HPDE6-E6E7 (cell line): Measurements from ENCODE around the gene EIF2AK3.
"Not testable (repeated sequence)": the region's sequence is repeated elsewhere in the genome, so short reads cannot be mapped to it uniquely, and the experiment has no call there.

ENCODE experiments used
- DNase-seq: peaks from one replicate; pipeline ENCODE4 v3.0.0; 2011; ENCODE audit warnings: missing footprints; ENCODE audit errors: extremely low spot score

Gene EIF2AK3

GRCh38 chr2:88627055-88627855, at the start of gene EIF2AK3:
TSS of gene EIF2AK3 (minus strand) at chr2:88627464. CDS start at chr2:88627274, 190 bp downstream.
- DNase-seq = peak; percentile 97

- DNase-seq = no peak
Observed at GRCh38 chr2:88673363-88673762, 46.1 kb upstream of the EIF2AK3 start.

GRCh38 chr2:88671786-88672427, 44.6 kb upstream of the EIF2AK3 start:
- no peak for DNase-seq

- peak; percentile 74 for DNase-seq
Observed at GRCh38 chr2:88669482-88670214, 42.4 kb upstream of the EIF2AK3 start.

GRCh38 chr2:88668862-88669261, 41.6 kb upstream of the EIF2AK3 start:
- DNase-seq = no peak

- DNase-seq = no peak
Observed at GRCh38 chr2:88667219-88667618, 40.0 kb upstream of the EIF2AK3 start.

- DNase-seq = no peak
Observed at GRCh38 chr2:88666576-88666975, 39.3 kb upstream of the EIF2AK3 start.

- DNase-seq = no peak
Observed at GRCh38 chr2:88660622-88661021, 33.4 kb upstream of the EIF2AK3 start.

- DNase-seq = peak; percentile 49
Observed at GRCh38 chr2:88659538-88659915, 32.3 kb upstream of the EIF2AK3 start.

GRCh38 chr2:88658881-88659537, 31.7 kb upstream of the EIF2AK3 start:
- no peak for DNase-seq

- DNase-seq = no peak
Observed at GRCh38 chr2:88658326-88658725, 31.1 kb upstream of the EIF2AK3 start.

GRCh38 chr2:88657131-88657530, 29.9 kb upstream of the EIF2AK3 start:
- no peak for DNase-seq

- DNase-seq = no peak
Observed at GRCh38 chr2:88656690-88657089, 29.4 kb upstream of the EIF2AK3 start.

GRCh38 chr2:88654714-88655113, 27.4 kb upstream of the EIF2AK3 start:
- no peak for DNase-seq

GRCh38 chr2:88651646-88652045, 24.4 kb upstream of the EIF2AK3 start:
- DNase-seq = no peak

- not testable (repeated sequence) for DNase-seq
Observed at GRCh38 chr2:88645291-88645882, 18.1 kb upstream of the EIF2AK3 start.

GRCh38 chr2:88642278-88642677, 15.0 kb upstream of the EIF2AK3 start:
- DNase-seq = no peak

- no peak for DNase-seq
Observed at GRCh38 chr2:88641330-88641729, 14.1 kb upstream of the EIF2AK3 start.

- DNase-seq = no peak
Observed at GRCh38 chr2:88639865-88640264, 12.6 kb upstream of the EIF2AK3 start.

GRCh38 chr2:88638743-88639142, 11.5 kb upstream of the EIF2AK3 start:
- DNase-seq = no peak

- DNase-seq = no peak
Observed at GRCh38 chr2:88638123-88638650, 10.9 kb upstream of the EIF2AK3 start.
